ENCODE results near the gene DIP2C.

DNA sequence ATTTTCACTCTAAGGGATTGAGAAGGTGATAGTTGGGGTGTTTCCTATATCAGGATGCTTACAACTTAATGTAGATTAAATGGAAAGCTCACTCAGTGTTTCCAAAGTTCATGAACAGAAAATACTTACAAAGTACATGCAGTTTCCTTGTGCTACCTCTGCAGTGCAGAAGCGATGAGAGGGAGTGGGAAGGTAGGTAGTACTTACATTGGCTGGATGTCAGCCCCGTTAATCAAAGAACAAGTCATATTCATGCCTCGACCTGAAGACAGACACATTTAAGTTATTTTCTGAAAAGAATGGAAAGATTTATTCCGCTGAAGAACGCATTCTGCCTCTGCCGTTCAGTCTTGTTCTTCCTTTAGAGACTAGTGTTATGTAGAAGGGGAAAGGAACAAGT lies 461.1 kb downstream of the DIP2C start:
- TF ChIP-seq, protein P1, sequence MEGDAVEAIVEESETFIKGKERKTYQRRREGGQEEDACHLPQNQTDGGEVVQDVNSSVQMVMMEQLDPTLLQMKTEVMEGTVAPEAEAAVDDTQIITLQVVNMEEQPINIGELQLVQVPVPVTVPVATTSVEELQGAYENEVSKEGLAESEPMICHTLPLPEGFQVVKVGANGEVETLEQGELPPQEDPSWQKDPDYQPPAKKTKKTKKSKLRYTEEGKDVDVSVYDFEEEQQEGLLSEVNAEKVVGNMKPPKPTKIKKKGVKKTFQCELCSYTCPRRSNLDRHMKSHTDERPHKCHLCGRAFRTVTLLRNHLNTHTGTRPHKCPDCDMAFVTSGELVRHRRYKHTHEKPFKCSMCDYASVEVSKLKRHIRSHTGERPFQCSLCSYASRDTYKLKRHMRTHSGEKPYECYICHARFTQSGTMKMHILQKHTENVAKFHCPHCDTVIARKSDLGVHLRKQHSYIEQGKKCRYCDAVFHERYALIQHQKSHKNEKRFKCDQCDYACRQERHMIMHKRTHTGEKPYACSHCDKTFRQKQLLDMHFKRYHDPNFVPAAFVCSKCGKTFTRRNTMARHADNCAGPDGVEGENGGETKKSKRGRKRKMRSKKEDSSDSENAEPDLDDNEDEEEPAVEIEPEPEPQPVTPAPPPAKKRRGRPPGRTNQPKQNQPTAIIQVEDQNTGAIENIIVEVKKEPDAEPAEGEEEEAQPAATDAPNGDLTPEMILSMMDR (IDR thresholded peaks at IDR 0.05), result no peak
- TF ChIP-seq POLR2A (IDR thresholded peaks at IDR 0.05), result no peak

Data from testis (tissue), 2 donors.